Measurements from ENCODE around the gene NFKBIB.

GRCh38 chr19:38946229-38947010 lies 46.7 kb downstream of the NFKBIB start:
- TF ChIP-seq CTCF (IDR thresholded peaks at IDR 0.05; ENCODE audit: control extremely low read depth in 1 of 3, insufficient read depth in 1 of 3, low read depth in 1 of 3, low read length in 3 of 3) = no peak
- no peak for TF ChIP-seq TBP (IDR thresholded peaks at IDR 0.05; ENCODE audit: low read depth, low read length)
- TF ChIP-seq CHD1 (IDR thresholded peaks at IDR 0.05; ENCODE audit: low read depth, low read length) = no peak
- TF ChIP-seq JUND (IDR thresholded peaks at IDR 0.05; ENCODE audit: low read length) = no peak
- no peak for TF ChIP-seq POLR2A (IDR thresholded peaks at IDR 0.05; ENCODE audit: control extremely low read depth in 1 of 2, low read depth in 2 of 2, low read length in 2 of 2)
- TF ChIP-seq TAF1 (IDR thresholded peaks at IDR 0.05; ENCODE audit: low read depth, low read length) = no peak
- TF ChIP-seq NRF1 (IDR thresholded peaks at IDR 0.05; ENCODE audit: low read depth, low read length) = no peak
- TF ChIP-seq PHF8 (conservative IDR thresholded peaks at IDR 0.05; ENCODE audit: low read depth, low read length) = no peak
- no peak for TF ChIP-seq ATF3 (IDR thresholded peaks at IDR 0.05; ENCODE audit: insufficient read depth, low read depth, low read length)

Measured in H1 (cell line).